ENCODE data around the gene GALNT10.
"Not testable (repeated sequence)": the region's sequence is repeated elsewhere in the genome, so short reads cannot be mapped to it uniquely, and the experiment has no call there.

Gene GALNT10, protein sequence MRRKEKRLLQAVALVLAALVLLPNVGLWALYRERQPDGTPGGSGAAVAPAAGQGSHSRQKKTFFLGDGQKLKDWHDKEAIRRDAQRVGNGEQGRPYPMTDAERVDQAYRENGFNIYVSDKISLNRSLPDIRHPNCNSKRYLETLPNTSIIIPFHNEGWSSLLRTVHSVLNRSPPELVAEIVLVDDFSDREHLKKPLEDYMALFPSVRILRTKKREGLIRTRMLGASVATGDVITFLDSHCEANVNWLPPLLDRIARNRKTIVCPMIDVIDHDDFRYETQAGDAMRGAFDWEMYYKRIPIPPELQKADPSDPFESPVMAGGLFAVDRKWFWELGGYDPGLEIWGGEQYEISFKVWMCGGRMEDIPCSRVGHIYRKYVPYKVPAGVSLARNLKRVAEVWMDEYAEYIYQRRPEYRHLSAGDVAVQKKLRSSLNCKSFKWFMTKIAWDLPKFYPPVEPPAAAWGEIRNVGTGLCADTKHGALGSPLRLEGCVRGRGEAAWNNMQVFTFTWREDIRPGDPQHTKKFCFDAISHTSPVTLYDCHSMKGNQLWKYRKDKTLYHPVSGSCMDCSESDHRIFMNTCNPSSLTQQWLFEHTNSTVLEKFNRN

DNA sequence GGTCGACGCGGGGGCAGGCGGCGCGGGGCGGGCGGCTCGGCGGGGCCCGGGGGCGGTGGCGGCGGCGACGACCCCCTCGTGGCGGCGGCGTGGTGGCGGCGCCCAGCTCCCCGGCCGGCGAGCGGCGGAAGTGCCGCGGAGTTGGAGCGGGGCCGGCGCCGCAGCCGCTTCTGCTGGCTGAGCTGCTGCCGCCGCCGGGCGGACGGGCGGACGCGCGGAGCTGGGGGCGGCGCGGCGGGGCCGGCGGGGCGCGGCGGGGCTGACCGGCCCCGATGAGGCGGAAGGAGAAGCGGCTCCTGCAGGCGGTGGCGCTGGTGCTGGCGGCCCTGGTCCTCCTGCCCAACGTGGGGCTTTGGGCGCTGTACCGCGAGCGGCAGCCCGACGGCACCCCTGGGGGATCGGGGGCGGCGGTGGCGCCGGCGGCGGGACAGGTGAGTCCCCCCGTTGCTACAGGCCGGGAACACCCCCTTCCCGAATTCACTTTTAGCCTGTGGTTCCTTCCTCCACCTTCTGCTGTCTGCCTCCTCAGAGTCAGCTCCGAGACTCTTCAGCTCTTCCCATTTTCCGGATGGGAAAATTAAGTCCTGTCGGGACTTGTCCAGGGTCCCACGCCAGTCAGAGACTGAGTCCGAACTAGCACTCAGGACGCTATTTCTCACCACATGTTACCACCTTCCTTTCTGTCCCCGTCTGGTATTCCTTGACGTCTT is at the start of gene GALNT10:
GALNT10 (plus strand) TSS at position 139 of the 710 bp plus-strand sequence; CDS start at position 273, 134 bp downstream.
- DNase-seq: no peak

DNA sequence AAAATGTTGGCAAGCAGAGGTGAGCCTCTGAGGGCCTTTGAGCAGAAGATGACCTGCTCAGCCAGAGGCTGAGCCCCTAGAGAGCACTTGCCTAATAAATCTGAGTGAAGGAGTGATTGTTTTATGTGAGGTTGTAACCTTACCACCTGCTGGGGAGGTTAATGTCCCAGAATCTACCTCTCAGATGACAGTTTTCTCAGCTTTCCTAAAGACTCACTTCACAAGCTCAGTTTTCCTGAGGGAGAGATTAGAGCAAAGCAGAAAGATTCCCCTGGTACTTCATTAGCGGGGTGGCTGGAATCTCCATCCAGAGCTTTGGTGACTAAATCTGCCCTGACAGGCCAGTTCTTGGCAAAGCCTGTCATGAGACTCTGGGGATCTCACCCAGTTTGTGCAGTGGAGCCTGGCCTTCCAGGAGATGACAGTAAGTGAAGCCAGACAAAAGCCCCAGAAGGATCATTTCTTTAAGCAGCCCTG is 48.8 kb upstream of the GALNT10 start:
- DNase-seq: no peak

- DNase-seq: no peak
Observed at GRCh38 chr5:154143211-154143641, 47.3 kb upstream of the GALNT10 start.

DNA sequence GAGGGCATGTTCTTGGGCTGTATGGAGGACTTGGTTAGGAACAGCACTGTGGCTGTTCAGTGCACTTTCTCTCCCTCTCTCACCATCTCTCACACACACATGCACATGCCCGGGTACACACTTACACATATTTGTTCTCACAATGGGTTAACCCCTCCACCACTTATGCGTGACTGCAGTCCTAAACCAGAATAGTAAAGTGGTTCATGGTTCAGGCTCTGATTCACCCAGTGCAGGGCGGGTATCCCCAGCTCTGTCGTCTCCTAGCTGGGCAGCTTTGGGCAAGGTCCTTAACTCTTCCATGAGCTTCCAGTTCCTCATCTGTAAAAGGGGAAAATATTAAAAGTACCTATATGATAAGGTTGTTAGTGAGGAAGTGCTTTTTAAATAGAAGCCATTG is 45.3 kb upstream of the GALNT10 start:
- no peak for DNase-seq

GRCh38 chr5:154146409-154146808 is 44.1 kb upstream of the GALNT10 start:
- DNase-seq: no peak

DNA sequence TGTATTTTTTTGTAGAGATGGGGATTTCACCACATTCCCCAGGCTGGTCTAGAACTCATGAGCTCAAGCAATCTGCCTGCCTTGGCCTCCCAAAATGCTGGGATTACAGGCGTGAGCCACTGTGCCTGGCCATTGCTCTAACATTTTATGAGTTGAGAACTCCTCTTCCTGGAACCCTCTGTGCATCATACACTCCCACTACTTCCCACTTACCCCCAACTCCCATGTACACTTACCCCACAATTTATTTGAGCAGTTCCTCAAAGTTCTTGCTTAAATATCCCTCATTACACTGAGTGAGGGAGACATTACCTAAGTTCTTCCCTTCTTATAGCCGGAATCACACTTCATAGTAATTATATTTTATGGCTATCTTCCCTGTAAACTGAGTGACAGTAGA is 42.9 kb upstream of the GALNT10 start:
- no peak for DNase-seq

DNA sequence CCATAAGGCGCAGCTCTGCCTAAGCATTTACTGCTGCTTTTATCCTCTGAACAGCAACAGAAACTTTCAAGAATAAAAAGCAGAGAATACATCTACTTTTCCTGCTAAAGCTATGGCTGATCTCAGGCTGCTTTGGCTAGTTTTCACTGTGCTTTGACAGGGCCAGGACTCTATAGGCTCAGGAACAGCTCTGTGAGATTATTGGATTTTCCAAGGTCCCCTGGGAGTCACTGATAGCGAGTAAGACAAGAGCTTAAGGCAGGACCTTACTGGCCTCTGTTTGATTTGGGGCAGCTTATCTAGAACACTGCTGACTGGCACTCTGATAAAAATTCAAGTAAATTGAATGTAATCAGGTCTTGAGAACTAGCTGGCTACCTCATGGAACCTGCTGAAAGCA is 40.1 kb upstream of the GALNT10 start:
- DNase-seq: not testable (repeated sequence)

DNA sequence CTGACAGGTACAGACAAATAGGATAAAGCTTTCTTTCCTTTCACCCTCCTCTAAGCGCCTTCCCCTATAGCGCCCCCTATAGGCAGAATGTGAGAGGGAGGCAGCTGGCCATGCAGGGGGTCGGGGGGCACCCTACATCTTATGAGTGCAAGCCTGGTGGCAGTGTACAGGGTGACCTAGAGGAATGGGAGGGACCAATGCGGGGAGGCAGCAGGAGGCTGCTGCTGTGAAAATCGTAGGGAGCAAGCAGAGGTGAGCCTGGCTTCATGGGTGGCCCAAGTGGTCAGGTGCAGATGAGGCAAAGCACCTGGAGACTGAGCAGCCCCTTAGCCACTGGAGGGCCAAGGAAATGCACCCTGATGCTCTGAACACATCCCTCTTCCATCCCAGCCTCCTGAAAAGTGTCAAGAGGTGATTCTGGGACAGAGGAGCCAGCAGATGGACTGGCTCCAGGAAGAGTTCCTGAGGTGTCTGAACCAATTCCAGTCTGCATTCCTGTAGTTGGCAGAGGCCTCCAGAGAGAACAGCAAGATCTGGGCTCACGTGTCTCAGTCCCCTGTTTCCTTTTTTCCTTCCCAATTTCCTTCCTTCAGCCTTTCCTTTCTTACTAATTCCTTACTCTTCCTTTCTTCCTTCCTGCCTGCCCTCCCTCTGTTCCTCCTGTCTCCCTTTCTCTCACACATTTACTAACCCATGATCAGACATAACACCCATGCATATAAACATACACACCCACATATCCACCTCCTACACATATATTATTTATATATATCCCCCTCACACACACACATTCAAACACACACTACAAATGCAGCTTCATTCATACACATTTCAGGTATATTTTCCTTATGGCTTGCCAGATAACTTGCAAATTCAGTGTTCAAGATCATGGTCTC is 32.8 kb upstream of the GALNT10 start:
- DNase-seq: no peak

DNA sequence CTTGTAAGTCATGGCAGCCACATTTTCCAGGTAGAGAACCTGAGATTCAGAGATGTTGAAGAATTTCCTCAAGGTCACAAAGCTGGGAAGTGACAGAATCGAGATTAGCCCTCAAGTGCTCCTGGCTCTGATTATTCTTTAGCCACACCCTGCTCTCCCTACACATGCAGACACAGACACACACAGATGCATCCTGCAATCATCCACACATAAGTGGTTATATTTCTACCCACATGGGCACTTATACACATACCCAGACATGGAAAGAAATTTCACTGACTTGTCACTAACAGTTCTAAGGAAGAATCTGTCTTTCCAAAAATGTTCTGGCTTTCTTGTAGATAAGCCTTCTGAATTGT is 32.2 kb upstream of the GALNT10 start:
- no peak for DNase-seq

DNA sequence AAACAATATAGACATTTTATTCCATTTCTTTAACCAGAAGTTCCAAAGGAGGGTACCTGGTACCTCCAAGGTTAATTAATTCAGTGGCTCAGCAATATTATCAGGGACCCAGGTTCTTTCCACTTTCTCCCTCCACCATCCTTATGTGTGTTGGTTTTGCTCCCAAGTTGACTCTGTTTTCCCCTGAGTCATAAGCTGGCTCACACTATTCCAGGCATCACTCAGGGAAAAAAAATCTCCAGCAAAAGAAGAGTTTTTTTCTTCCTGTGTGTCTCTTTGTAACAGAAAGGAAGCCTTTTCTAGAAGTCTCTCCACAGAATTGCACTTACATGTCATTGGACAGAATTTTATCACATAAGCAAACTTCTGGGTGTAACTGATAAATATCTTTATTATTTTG is 31.2 kb upstream of the GALNT10 start:
- no peak for DNase-seq

DNA sequence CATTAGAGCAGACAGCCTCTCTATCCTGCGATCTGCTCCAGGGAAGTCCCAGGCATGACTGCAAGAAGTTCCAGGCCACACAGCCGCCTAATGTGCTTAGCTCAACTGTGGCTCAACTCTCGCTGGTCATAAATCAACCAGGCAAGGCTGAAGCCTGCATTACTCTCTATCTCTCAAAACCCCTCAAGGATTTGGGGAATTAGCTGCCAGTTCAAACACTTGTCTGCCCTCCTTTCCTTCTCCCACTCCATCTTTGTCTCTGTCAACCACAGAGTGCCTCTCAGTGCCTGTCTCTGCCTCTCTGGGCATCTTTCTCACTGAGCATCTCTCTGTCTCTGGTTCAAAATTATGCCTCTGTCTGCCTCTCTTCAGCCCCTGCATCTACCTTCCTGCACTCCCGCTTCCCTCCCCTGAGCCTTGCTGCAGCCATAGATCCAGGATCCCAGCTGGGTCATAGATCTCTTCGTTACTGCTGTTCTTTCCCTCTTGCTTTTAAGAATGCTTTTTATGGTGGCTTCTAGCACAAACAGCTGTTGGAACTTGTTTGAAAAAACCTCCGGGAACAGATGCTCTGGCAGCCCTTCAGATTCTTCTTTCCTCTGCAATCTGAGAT is 27.9 kb upstream of the GALNT10 start:
- peak; percentile 73 for DNase-seq

GRCh38 chr5:154163327-154164248 is 26.9 kb upstream of the GALNT10 start:
- DNase-seq: peak; percentile 61

DNA sequence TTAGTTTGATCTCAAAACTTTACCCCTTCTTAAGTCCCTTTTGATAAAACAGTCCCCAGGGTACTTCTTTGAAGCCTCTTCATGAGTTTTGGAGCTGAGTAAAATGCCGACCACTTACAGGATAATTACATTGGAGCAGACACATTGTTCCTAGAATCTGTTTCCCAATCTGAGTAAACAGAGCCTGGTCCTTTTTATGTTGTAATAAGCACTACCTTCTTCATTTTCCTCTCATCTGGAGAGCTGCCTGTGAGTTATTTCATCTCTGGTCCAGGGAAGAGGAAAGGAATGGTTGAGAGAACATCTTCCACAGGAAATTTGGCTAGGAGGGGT is 26.3 kb upstream of the GALNT10 start:
- DNase-seq: no peak

GRCh38 chr5:154165886-154166285 is 24.6 kb upstream of the GALNT10 start:
- DNase-seq: no peak

- DNase-seq: no peak
Observed at GRCh38 chr5:154166901-154167791, 23.4 kb upstream of the GALNT10 start.

DNA sequence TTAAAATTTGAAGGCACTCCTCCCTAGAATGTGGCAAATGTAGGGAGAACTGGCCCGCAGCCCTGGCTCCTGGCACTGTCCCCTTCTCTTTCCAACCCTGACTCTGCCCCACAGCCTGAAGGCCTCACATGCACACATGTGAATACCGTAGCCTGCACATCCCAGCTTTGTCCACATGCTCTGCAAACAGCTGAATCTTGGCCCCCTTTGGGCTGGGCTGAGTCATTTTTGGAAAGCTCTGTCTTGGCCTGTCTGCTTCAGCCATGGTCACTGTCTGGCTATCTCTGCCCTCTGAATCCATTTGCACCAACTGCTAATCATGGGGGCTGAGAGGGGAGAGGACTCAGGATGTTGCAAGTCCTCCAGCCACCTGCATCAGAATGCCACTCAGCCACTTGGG is 22.1 kb upstream of the GALNT10 start:
- peak; percentile 56 for DNase-seq

DNA sequence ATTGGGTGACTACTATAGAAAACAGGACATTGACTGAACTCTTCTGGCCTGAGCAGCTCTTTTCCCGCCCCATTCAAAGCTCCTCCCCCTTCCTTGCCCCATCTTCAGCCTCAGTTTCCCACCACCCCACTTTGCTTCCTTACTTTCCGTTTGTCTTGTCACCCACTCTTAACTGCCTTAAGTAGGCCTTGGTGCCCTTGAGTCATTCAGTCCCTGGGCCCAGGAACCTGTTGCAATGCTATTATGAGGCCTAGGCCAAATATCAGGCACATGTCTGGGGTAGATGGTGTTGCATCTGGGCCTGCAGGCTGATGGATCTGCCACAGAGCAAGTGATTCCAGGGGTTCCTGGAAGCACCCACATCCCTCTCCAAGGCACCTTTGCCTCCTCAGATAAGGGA is 17.7 kb upstream of the GALNT10 start:
- no peak for DNase-seq

GRCh38 chr5:154174091-154174490 is 16.4 kb upstream of the GALNT10 start:
- no peak for DNase-seq

- no peak for DNase-seq
Observed at GRCh38 chr5:154176181-154176580, 14.4 kb upstream of the GALNT10 start.

GRCh38 chr5:154178661-154179060 is 11.9 kb upstream of the GALNT10 start:
- no peak for DNase-seq
